HG03442 (cell line): ENCODE results near the gene LOXL1.
"Not testable (repeated sequence)": the region's sequence is repeated elsewhere in the genome, so short reads cannot be mapped to it uniquely, and the experiment has no call there.

ENCODE experiments used
- ATAC-seq: cut with Tn5 transposase; IDR thresholded peaks from one replicate; pipeline ENCODE4 v1.9.1; 2021; ENCODE audit warnings: mild to moderate bottlenecking, moderate library complexity; ENCODE audit not compliant: unreplicated experiment

The LOXL1 gene

DNA sequence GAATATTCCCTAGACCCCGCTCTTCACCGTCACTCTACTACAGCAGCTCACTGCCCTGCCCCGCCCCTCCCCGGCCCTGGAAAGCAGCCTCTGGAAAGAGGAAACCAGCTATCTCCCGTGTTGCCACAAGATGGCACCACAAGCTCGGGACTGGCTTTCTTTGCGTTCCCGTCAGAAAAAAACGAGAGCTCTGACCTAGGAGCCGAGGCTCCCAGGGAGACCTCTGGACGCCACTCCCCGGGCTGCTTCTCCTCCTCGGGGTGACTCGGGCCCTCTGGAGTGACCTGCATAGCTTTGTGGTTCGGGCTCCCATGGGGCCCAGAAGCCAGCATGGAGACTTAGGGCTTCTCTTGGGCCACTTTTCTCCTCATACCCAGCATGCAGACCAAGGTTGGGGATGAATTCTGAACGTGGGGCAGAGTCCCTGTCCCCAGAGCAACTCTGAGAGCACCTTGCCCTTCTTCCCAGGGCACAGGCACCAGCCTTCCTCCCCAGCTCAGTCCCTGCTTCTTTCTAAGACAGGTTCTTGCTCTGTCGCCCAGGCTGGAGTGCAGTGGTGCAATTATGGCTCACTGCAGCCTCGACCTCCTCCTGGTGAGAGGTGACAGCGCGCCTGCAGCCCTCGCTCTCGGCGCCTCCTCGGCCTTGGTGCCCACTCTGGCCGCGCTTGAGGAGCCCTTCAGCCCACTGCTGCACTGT, 46.9 kb downstream of the LOXL1 start:
- no peak for ATAC-seq

GRCh38 chr15:73973683-73974200, 47.5 kb downstream of the LOXL1 start:
- ATAC-seq, result not testable (repeated sequence)

GRCh38 chr15:73975440-73976125, 49.3 kb downstream of the LOXL1 start:
- not testable (repeated sequence) for ATAC-seq

DNA sequence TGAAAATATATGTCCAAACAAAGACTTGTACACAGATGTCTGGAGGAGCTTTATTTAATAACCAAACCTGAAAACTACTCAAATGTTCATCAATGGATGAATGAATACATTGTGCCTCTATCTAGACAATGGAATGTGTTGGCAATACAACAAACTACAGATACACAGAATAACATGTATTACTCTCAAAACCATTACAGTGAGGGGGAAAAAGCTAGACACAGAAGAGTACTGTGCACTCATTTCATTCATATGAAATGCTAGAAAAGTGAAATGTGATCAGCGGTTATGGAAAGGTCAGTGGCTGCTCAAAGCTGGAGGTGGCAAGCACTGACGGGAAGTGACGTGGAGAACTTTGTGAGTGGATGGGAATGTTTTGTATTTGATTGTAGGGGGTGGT, 52.6 kb downstream of the LOXL1 start:
- no peak for ATAC-seq

DNA sequence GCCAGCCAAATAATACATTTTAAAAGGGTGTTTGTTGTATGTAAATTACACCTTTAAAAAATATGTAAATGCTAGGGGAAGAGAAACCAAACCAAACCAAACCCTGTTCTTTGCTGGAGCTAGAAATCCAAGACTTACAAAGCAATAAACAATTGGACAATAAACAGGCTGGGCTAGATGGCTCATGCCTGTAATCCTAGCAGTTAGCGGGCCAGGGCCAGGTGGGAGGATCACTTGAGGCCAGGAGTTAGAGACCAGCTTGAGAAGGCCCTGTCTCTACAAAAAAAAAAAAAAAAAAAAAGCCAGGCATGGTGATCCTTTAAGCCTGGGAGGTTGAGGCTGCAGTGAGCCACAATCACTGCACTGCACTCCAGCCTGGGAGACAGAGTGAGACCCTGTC, 53.4 kb downstream of the LOXL1 start:
- ATAC-seq, result no peak

DNA sequence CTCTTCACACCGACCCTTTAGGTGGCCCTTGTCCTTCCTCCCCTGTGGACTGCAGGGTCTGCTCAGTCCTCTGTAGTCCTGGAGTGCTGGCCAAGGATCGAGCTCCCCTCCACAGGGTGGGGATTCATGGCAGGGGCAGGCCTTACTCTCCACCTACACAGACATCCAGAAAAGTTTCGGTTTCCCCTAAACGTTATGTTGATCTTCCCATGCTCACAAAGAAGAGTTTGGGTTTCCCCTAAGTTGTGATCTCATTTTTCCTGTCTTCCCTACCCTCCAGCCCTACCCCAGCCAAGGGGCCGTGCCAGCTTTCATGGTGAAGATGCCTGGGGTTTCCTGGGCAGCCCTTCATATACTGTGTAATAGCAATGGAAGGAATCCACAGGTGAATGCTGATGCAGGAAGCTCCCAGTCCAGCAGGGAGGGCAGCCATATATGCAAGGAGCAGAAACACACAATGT, 55.5 kb downstream of the LOXL1 start:
- ATAC-seq, result no peak

DNA sequence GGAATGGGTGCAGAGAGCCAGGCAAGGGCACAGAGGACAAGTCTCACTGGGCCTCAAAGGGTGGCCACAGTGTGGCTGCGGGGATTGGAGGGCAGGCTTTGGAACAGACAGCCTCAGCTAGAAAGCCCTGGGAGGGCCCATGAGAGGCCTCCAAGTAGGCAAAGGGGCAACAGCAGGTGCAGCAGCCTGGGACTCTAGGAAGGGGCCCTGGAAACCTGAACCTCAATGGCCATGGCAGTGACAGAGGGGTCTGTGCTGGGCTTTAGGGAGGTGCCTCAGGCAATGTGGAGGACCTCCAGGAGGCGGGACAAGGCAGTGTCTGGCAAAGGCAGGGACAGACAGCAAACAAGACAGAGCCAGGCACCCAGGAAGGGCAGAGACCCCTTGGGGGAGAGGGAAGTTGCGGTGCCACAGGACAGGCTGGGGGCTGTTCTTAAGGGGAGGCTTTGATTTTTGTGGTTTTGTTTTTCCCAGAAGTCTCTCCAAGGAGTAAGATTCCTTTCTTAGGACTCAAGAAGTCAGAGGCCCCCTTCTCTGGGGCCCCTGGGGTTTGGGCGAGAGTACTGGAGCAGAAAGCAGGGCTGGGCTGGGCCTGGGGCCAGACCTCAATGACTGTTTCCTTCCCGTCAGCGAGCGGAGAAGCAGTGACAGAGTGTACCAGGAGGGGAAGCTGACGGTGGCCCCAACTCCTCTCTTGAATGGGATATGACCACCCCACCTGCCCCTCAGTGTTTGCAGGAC, 56.1 kb downstream of the LOXL1 start:
- ATAC-seq, result no peak

DNA sequence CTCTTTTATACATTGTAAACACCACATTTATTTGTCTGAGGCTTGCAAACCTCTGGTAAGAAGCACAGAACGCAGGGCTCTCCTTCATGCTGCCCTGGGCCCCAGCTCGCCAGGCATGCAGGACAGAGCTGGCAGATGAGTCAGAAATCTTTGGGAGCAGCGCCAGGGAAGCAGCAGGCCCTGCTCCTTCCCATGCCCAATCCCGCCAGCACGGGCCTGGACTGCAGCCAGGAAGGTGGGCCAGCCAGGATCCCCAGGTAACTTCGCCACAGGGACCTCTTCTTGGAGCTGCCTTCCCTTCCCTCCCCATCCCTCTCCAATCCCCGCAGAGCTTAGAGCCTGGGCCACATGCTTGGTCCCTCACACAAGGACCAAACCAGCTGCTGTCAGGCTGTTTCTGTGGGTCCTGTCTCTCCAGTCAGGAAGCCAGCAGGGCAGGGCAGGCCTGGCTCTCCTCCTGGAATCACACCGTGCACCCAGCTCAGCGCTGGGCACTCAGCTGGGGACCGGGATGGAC, 57.0 kb downstream of the LOXL1 start:
- ATAC-seq, result no peak

- ATAC-seq, result no peak
Observed at GRCh38 chr15:73983773-73984172, 57.5 kb downstream of the LOXL1 start.

GRCh38 chr15:73984208-73984979, 58.1 kb downstream of the LOXL1 start:
- ATAC-seq, result no peak

- no peak for ATAC-seq
Observed at GRCh38 chr15:73985101-73985873, 59.0 kb downstream of the LOXL1 start.

GRCh38 chr15:73986055-73986775, 60.0 kb downstream of the LOXL1 start:
- no peak for ATAC-seq

DNA sequence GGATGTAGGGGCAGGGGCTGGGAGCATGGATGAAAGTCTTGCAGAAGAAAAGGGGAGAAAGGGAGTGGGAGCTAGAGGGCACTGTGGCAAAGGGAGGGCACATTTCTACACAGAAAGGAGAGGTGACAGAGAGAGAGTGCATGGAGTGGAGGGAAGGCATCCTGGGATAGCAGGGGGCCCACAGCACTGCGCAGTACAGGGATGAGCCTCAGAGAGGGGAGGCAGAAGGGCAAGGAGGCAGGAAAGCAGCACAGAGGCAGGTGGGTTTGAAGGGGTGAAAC, 60.5 kb downstream of the LOXL1 start:
- ATAC-seq, result no peak

GRCh38 chr15:73987250-73987649, 61.0 kb downstream of the LOXL1 start:
- ATAC-seq, result no peak

GRCh38 chr15:73987681-73988444, 61.6 kb downstream of the LOXL1 start:
- no peak for ATAC-seq

- no peak for ATAC-seq
Observed at GRCh38 chr15:73988445-73988969, 62.2 kb downstream of the LOXL1 start.

DNA sequence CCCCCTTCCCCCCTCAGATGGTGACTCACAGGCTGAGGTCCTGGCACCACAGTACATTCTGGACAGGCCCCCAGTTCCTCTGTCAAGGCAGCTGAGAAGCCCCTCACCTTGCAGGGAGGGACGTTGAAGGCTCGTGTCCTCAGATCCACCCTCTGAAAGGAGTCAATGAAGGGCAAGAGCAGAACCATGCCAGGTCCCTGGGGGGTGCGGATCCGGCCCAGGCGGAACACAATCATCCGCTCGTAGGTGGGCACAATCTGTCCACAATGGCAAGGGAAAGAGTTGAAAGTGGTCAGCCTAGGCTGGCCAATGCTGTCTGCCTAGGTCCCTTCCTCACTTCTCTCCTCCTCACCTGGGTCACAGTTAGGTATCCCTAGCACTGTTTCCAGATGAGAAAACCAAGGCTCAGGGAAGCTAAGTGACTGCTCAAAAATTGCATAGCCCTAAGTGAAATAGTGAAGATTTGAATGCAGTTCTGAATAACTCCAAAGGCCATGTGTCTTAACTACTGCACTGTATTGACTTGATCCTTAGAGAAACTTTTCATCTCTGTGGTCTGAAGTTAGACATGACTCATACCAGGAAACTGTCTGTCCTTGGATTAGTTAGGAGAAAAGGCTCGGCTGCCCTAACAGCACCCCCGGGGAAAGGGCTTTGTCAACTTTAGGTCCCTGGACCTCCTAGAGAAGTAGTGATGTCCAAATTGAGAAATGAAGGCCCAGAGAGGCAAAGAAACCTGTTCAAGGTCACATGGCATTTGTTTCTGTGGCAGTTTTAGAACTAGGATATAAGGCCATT, 62.9 kb downstream of the LOXL1 start:
- ATAC-seq, result no peak
